Nephron (organoid): ENCODE measurements around the gene FSD1L.
A peak's percentile ranks its signal among the peaks of the same experiment; 100 is the strongest.

ENCODE experiments used
- H3K27ac Mint-ChIP-seq, 3 experiments: 2 replicates each; pipeline ENCODE4 v1.8.0; 2020; ENCODE audit warnings: mixed read lengths in 3 of 3, mild to moderate bottlenecking in 2 of 3, moderate library complexity in 1 of 3
- H3K27me3 Mint-ChIP-seq: 2 replicates; pipeline ENCODE4 v1.8.0; 2021; ENCODE audit warnings: low read depth, mild to moderate bottlenecking, moderate library complexity, mixed read lengths
- H3K36me3 Mint-ChIP-seq: 2 replicates; pipeline ENCODE4 v1.8.0; 2020; ENCODE audit warnings: low read depth, mixed read lengths
- H3K4me1 Mint-ChIP-seq: 2 replicates; pipeline ENCODE4 v1.8.0; 2020; ENCODE audit warnings: mixed read lengths
- H3K4me3 Mint-ChIP-seq, 3 experiments: 2 replicates each; pipeline ENCODE4 v1.8.0; 2020; ENCODE audit warnings: mild to moderate bottlenecking in 3 of 3, mixed read lengths in 3 of 3, moderate library complexity in 2 of 3
- H3K9me3 Mint-ChIP-seq: 2 replicates; pipeline ENCODE4 v1.8.0; 2020; ENCODE audit warnings: mixed read lengths
- CTCF ChIP-seq, 3 experiments: fragments of 200-600 bp; sonication (generic); IDR thresholded peaks; one replicate each; pipeline ENCODE4 v1.5.0; 2021; ENCODE audit warnings: antibody characterized with exemption in 3 of 3; ENCODE audit not compliant: unreplicated experiment in 3 of 3

The FSD1L gene

GRCh38 chr9:105447814-105448812, at the start of gene FSD1L:
Gene FSD1L, plus strand, starts transcription at chr9:105448034. Its CDS starts 187 bp downstream, at chr9:105448221.
- peaks cover 4% of the 10 kb centered on the region for H3K36me3 Mint-ChIP-seq
- peaks cover 4% of the 10 kb centered on the region for H3K27me3 Mint-ChIP-seq
- peak within 1 kb of the TSS; percentile 86 to 94 (median 92) for H3K27ac Mint-ChIP-seq
- H3K9me3 Mint-ChIP-seq: no peaks in the 10 kb centered on the region
- peaks cover 66% of the 10 kb centered on the region for H3K4me1 Mint-ChIP-seq
- no peak for TF ChIP-seq CTCF (IDR thresholded peaks at IDR 0.05; ENCODE audit: unreplicated experiment in 3 of 3)
- H3K4me3 Mint-ChIP-seq: peak within 1 kb of the TSS; percentile 86 to 95 (median 94)

- Mint-ChIP-seq H3K27me3 (peaks cover 8% of the 10 kb centered on the region), H3K36me3 (no peaks in the 10 kb centered on the region), H3K4me3 (no peak overlapping the region), H3K27ac (no peak overlapping the region), H3K4me1 (peaks cover 21% of the 10 kb centered on the region), H3K9me3 (no peaks in the 10 kb centered on the region)
- TF ChIP-seq CTCF (IDR thresholded peaks at IDR 0.05; ENCODE audit: unreplicated experiment in 3 of 3): no peak
These were observed 48.7 kb upstream of the FSD1L start for GRCh38 chr9:105399117-105399516.

DNA sequence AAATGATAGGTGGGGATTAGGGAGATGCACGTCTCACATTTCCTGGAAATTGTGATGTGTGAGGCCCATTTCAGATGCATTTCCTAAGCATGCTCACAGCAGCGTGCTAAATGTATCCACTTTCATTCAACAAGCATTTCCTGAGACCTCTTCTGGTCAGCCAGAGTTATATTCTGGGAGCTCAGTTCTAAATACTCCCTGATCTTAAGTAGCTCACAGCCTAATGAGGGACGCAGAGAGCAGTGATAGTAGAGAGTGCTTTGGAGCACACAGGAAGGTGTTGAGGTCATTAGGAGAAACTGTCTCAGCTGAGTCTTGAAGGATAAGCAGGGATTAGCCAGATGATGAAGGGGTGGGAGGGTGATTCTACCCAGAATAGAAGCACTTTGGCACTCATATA, 46.2 kb upstream of the FSD1L start:
- peak in 2 of 3 experiments; percentile 6 to 11 for TF ChIP-seq CTCF (IDR thresholded peaks at IDR 0.05; ENCODE audit: unreplicated experiment in 3 of 3)
- no peak overlapping the region for H3K27ac Mint-ChIP-seq
- peaks cover under 1% of the 10 kb centered on the region for H3K36me3 Mint-ChIP-seq
- peaks cover 8% of the 10 kb centered on the region for H3K27me3 Mint-ChIP-seq
- H3K4me3 Mint-ChIP-seq: no peak overlapping the region
- peaks cover 13% of the 10 kb centered on the region for H3K4me1 Mint-ChIP-seq
- peaks cover 7% of the 10 kb centered on the region for H3K9me3 Mint-ChIP-seq

GRCh38 chr9:105403552-105404248, 44.1 kb upstream of the FSD1L start:
- Mint-ChIP-seq H3K4me3 (no peak overlapping the region), H3K4me1 (peaks cover 7% of the 10 kb centered on the region), H3K9me3 (peaks cover 15% of the 10 kb centered on the region), H3K27ac (no peak overlapping the region), H3K27me3 (peaks cover 8% of the 10 kb centered on the region), H3K36me3 (peaks cover 6% of the 10 kb centered on the region)
- TF ChIP-seq CTCF (IDR thresholded peaks at IDR 0.05; ENCODE audit: unreplicated experiment in 3 of 3): no peak

- TF ChIP-seq CTCF (IDR thresholded peaks at IDR 0.05; ENCODE audit: unreplicated experiment in 3 of 3): no peak
- H3K4me3 Mint-ChIP-seq: no peak overlapping the region
- H3K4me1 Mint-ChIP-seq: peaks cover 7% of the 10 kb centered on the region
- no peak overlapping the region for H3K27ac Mint-ChIP-seq
- peaks cover 6% of the 10 kb centered on the region for H3K36me3 Mint-ChIP-seq
- peaks cover 11% of the 10 kb centered on the region for H3K27me3 Mint-ChIP-seq
- peaks cover 25% of the 10 kb centered on the region for H3K9me3 Mint-ChIP-seq
These were observed 42.2 kb upstream of the FSD1L start for GRCh38 chr9:105405514-105406131.
